Liver (tissue), 3 donors: Measurements from ENCODE around the gene TBC1D7.

Experiments used
- JUND ChIP-seq, 2 donors: IDR thresholded peaks; 2 replicates each; pipeline ENCODE4 v1.6.1; 2016; ENCODE audit warnings: antibody characterized with exemption in 2 of 2
- RAD21 ChIP-seq, 2 donors: IDR thresholded peaks; 2 replicates each; pipeline ENCODE4 v1.6.1; 2016; ENCODE audit warnings: antibody characterized with exemption in 2 of 2, mild to moderate bottlenecking in 2 of 2
- TAF1 ChIP-seq: conservative IDR thresholded peaks from 2 replicates; pipeline ENCODE4 v1.6.1; 2016; ENCODE audit warnings: antibody characterized with exemption, mild to moderate bottlenecking
- TF ChIP-seq, protein P1 (sequence below): fragments of 150-350 bp; IDR thresholded peaks from 2 replicates; pipeline ENCODE4 v1.5.1; 2017; ENCODE audit warnings: improper control_type of control experiment, low read depth, low read length; ENCODE audit not compliant: missing input control
- TF ChIP-seq, protein P2 (sequence below): IDR thresholded peaks from 2 replicates; pipeline ENCODE4 v1.6.1; 2016; ENCODE audit warnings: antibody characterized with exemption
- TF ChIP-seq, protein P3 (sequence below): IDR thresholded peaks from 2 replicates; pipeline ENCODE4 v1.6.1; 2016; ENCODE audit warnings: antibody characterized with exemption, mild to moderate bottlenecking
- TF ChIP-seq, protein P4 (sequence below): IDR thresholded peaks from 2 replicates; pipeline ENCODE4 v1.6.1; 2016; ENCODE audit warnings: antibody characterized with exemption
- donor health status: healthy.
- donor health status: healthy.

DNA sequence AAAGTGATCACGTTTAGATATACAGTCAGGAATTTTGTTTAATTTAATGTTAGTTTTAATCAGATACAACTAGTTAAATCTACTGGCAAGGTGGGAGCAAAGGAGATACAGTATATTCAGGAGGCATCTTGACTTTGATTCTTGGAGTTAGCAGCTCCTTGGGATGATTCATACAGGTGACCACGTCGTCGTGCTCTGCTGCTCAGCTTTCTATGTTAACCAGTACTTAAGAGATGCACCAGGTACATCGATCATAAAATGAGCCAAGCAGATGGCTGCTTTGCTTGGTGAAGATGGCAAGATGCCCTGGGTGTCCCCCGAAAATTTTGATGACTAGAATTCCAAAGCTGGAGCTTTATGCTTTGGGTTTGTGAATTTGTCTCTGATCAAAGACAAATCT, 64.7 kb downstream of the TBC1D7 start:
- TF ChIP-seq JUND (IDR thresholded peaks at IDR 0.05) (no peak), RAD21 (IDR thresholded peaks at IDR 0.05) (no peak), TAF1 (no peak)
- TF ChIP-seq, protein P1, sequence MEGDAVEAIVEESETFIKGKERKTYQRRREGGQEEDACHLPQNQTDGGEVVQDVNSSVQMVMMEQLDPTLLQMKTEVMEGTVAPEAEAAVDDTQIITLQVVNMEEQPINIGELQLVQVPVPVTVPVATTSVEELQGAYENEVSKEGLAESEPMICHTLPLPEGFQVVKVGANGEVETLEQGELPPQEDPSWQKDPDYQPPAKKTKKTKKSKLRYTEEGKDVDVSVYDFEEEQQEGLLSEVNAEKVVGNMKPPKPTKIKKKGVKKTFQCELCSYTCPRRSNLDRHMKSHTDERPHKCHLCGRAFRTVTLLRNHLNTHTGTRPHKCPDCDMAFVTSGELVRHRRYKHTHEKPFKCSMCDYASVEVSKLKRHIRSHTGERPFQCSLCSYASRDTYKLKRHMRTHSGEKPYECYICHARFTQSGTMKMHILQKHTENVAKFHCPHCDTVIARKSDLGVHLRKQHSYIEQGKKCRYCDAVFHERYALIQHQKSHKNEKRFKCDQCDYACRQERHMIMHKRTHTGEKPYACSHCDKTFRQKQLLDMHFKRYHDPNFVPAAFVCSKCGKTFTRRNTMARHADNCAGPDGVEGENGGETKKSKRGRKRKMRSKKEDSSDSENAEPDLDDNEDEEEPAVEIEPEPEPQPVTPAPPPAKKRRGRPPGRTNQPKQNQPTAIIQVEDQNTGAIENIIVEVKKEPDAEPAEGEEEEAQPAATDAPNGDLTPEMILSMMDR: no peak
- TF ChIP-seq, protein P2, sequence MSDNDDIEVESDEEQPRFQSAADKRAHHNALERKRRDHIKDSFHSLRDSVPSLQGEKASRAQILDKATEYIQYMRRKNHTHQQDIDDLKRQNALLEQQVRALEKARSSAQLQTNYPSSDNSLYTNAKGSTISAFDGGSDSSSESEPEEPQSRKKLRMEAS: no peak
- TF ChIP-seq, protein P3, sequence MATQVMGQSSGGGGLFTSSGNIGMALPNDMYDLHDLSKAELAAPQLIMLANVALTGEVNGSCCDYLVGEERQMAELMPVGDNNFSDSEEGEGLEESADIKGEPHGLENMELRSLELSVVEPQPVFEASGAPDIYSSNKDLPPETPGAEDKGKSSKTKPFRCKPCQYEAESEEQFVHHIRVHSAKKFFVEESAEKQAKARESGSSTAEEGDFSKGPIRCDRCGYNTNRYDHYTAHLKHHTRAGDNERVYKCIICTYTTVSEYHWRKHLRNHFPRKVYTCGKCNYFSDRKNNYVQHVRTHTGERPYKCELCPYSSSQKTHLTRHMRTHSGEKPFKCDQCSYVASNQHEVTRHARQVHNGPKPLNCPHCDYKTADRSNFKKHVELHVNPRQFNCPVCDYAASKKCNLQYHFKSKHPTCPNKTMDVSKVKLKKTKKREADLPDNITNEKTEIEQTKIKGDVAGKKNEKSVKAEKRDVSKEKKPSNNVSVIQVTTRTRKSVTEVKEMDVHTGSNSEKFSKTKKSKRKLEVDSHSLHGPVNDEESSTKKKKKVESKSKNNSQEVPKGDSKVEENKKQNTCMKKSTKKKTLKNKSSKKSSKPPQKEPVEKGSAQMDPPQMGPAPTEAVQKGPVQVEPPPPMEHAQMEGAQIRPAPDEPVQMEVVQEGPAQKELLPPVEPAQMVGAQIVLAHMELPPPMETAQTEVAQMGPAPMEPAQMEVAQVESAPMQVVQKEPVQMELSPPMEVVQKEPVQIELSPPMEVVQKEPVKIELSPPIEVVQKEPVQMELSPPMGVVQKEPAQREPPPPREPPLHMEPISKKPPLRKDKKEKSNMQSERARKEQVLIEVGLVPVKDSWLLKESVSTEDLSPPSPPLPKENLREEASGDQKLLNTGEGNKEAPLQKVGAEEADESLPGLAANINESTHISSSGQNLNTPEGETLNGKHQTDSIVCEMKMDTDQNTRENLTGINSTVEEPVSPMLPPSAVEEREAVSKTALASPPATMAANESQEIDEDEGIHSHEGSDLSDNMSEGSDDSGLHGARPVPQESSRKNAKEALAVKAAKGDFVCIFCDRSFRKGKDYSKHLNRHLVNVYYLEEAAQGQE: no peak
- TF ChIP-seq, protein P4, sequence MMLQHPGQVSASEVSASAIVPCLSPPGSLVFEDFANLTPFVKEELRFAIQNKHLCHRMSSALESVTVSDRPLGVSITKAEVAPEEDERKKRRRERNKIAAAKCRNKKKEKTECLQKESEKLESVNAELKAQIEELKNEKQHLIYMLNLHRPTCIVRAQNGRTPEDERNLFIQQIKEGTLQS: no peak
